Right hindlimb (tissue), 1 donor: Measurements from ENCODE around the gene RNU5D-1.
"Not testable (repeated sequence)": the region's sequence is repeated elsewhere in the genome, so short reads cannot be mapped to it uniquely, and the experiment has no call there.

Source experiments
- DNase-seq: peaks from one replicate; pipeline ENCODE4 v3.0.0-alpha.2; 2018

The RNU5D-1 gene

GRCh38 chr1:44724955-44725698 lies 5.8 kb downstream of the RNU5D-1 start:
- DNase-seq: no peak

GRCh38 chr1:44724296-44724954 lies 6.5 kb downstream of the RNU5D-1 start:
- DNase-seq: no peak

- DNase-seq: no peak
Observed at GRCh38 chr1:44723496-44724295, 7.3 kb downstream of the RNU5D-1 start.

- no peak for DNase-seq
Observed at GRCh38 chr1:44723064-44723463, 7.9 kb downstream of the RNU5D-1 start.

- no peak for DNase-seq
Observed at GRCh38 chr1:44721485-44722361, 9.2 kb downstream of the RNU5D-1 start.

- no peak for DNase-seq
Observed at GRCh38 chr1:44720281-44720680, 10.7 kb downstream of the RNU5D-1 start.

GRCh38 chr1:44719318-44719717 lies 11.7 kb downstream of the RNU5D-1 start:
- DNase-seq: no peak

- DNase-seq: no peak
Observed at GRCh38 chr1:44718091-44718490, 12.9 kb downstream of the RNU5D-1 start.

- no peak for DNase-seq
Observed at GRCh38 chr1:44717653-44718052, 13.3 kb downstream of the RNU5D-1 start.

- no peak for DNase-seq
Observed at GRCh38 chr1:44717156-44717555, 13.8 kb downstream of the RNU5D-1 start.

- peak; percentile 70 for DNase-seq
Observed at GRCh38 chr1:44714944-44715571, 15.9 kb downstream of the RNU5D-1 start.

- no peak for DNase-seq
Observed at GRCh38 chr1:44714532-44714931, 16.4 kb downstream of the RNU5D-1 start.

- DNase-seq: no peak
Observed at GRCh38 chr1:44713321-44713781, 17.6 kb downstream of the RNU5D-1 start.

- no peak for DNase-seq
Observed at GRCh38 chr1:44707959-44708831, 22.8 kb downstream of the RNU5D-1 start.

GRCh38 chr1:44707112-44707881 lies 23.7 kb downstream of the RNU5D-1 start:
- no peak for DNase-seq

GRCh38 chr1:44705938-44706337 lies 25.0 kb downstream of the RNU5D-1 start:
- DNase-seq: no peak

- DNase-seq: no peak
Observed at GRCh38 chr1:44705470-44705869, 25.5 kb downstream of the RNU5D-1 start.

- DNase-seq: no peak
Observed at GRCh38 chr1:44701141-44701573, 29.8 kb downstream of the RNU5D-1 start.

GRCh38 chr1:44700573-44700972 lies 30.4 kb downstream of the RNU5D-1 start:
- DNase-seq: no peak

GRCh38 chr1:44699375-44699774 lies 31.6 kb downstream of the RNU5D-1 start:
- not testable (repeated sequence) for DNase-seq
